Endothelial cell (in vitro differentiated cells): ENCODE data around the gene C4BPA. TPM values are rescaled to one million over a fixed set of nuclear protein-coding genes. Genes with fewer than 3 reads are reported as not detected.

Experiments used
- DNase-seq: peaks from one replicate; pipeline ENCODE4 v3.0.0; 2021; ENCODE audit warnings: low spot score
- H3K27ac Mint-ChIP-seq: one replicate; pipeline ENCODE4 v1.8.0; 2021; ENCODE audit warnings: mixed read lengths, inconsistent platforms; ENCODE audit not compliant: unreplicated experiment
- H3K27me3 Mint-ChIP-seq: one replicate; pipeline ENCODE4 v1.8.0; 2021; ENCODE audit warnings: mild to moderate bottlenecking, moderate library complexity, mixed read lengths, inconsistent platforms; ENCODE audit not compliant: unreplicated experiment
- H3K36me3 Mint-ChIP-seq: one replicate; pipeline ENCODE4 v1.8.0; 2021; ENCODE audit warnings: mild to moderate bottlenecking, low read depth, mixed read lengths, inconsistent platforms; ENCODE audit not compliant: unreplicated experiment
- H3K4me1 Mint-ChIP-seq: one replicate; pipeline ENCODE4 v1.8.0; 2021; ENCODE audit warnings: mild to moderate bottlenecking, mixed read lengths, inconsistent platforms; ENCODE audit not compliant: unreplicated experiment
- H3K4me3 Mint-ChIP-seq: one replicate; pipeline ENCODE4 v1.8.0; 2021; ENCODE audit warnings: mild to moderate bottlenecking, mixed read lengths, inconsistent platforms; ENCODE audit not compliant: unreplicated experiment
- H3K9me3 Mint-ChIP-seq: one replicate; pipeline ENCODE4 v1.8.0; 2021; ENCODE audit warnings: mixed read lengths, inconsistent platforms; ENCODE audit not compliant: unreplicated experiment
- total RNA-seq: library from RNA; stranded (reverse); fragmentation: NEBNext Ultra II Directional; extraction: Animal tissue kit (Norgen Biotek cat#: 25700); gene quantifications from one replicate; pipeline ENCODE4 v1.2.1, GENCODE V29; 2021; ENCODE audit not compliant: unreplicated experiment
- TF ChIP-seq, protein P1 (sequence below): fragments of 200-600 bp; sonication (generic); IDR thresholded peaks from one replicate; pipeline ENCODE4 v1.5.0; 2021; ENCODE audit warnings: antibody characterized with exemption; ENCODE audit not compliant: unreplicated experiment

The C4BPA gene
- total RNA-seq, 1 donor from 2014 or later: not detected

- TF ChIP-seq, protein P1, sequence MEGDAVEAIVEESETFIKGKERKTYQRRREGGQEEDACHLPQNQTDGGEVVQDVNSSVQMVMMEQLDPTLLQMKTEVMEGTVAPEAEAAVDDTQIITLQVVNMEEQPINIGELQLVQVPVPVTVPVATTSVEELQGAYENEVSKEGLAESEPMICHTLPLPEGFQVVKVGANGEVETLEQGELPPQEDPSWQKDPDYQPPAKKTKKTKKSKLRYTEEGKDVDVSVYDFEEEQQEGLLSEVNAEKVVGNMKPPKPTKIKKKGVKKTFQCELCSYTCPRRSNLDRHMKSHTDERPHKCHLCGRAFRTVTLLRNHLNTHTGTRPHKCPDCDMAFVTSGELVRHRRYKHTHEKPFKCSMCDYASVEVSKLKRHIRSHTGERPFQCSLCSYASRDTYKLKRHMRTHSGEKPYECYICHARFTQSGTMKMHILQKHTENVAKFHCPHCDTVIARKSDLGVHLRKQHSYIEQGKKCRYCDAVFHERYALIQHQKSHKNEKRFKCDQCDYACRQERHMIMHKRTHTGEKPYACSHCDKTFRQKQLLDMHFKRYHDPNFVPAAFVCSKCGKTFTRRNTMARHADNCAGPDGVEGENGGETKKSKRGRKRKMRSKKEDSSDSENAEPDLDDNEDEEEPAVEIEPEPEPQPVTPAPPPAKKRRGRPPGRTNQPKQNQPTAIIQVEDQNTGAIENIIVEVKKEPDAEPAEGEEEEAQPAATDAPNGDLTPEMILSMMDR: no peak
- Mint-ChIP-seq H3K4me1 (no peaks in the 10 kb centered on the region), H3K27ac (no peak overlapping the region), H3K4me3 (no peak overlapping the region), H3K27me3 (no peaks in the 10 kb centered on the region), H3K9me3 (no peaks in the 10 kb centered on the region), H3K36me3 (peaks cover 5% of the 10 kb centered on the region)
- DNase-seq: no peak
Measured at GRCh38 chr1:207124389-207124788, 20.4 kb downstream of the C4BPA start.

GRCh38 chr1:207128336-207128921 is 24.4 kb downstream of the C4BPA start:
- no peak for DNase-seq
- H3K27me3 Mint-ChIP-seq: no peaks in the 10 kb centered on the region
- H3K4me3 Mint-ChIP-seq: no peak overlapping the region
- H3K36me3 Mint-ChIP-seq: peaks cover 5% of the 10 kb centered on the region
- H3K4me1 Mint-ChIP-seq: no peaks in the 10 kb centered on the region
- TF ChIP-seq, protein P1: no peak
- H3K27ac Mint-ChIP-seq: no peak overlapping the region
- no peaks in the 10 kb centered on the region for H3K9me3 Mint-ChIP-seq

DNA sequence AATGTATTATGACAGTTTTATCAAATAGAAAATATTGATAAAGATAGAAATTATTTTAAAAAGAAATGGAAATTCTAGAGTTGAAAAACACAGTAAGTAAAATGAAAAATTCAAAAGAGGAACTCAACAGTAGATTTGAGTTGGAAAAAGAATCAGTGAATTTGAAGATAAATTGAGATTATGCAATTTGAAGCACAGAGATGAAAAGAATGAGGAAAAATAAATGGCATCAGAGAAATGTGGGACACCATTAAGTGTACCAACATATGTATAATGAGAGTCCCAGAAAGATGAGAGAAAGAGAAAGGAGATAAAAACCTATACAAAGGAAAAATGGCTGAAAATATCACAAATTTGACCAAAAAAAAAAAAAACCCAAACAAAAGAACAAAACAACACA is 25.0 kb downstream of the C4BPA start:
- H3K27ac Mint-ChIP-seq: no peak overlapping the region
- TF ChIP-seq, protein P1: no peak

GRCh38 chr1:207130252-207131036 is 26.4 kb downstream of the C4BPA start:
- DNase-seq: no peak
- H3K27me3 Mint-ChIP-seq: no peaks in the 10 kb centered on the region
- H3K4me3 Mint-ChIP-seq: no peak overlapping the region
- H3K4me1 Mint-ChIP-seq: no peaks in the 10 kb centered on the region
- TF ChIP-seq, protein P1: no peak
- H3K27ac Mint-ChIP-seq: no peak overlapping the region
- H3K9me3 Mint-ChIP-seq: no peaks in the 10 kb centered on the region
- peaks cover 5% of the 10 kb centered on the region for H3K36me3 Mint-ChIP-seq

More for the DNA sequence above, 25.0 kb downstream of the C4BPA start:
- H3K27me3 Mint-ChIP-seq: no peaks in the 10 kb centered on the region
- no peak overlapping the region for H3K4me3 Mint-ChIP-seq
- no peaks in the 10 kb centered on the region for H3K9me3 Mint-ChIP-seq
- no peaks in the 10 kb centered on the region for H3K4me1 Mint-ChIP-seq
- DNase-seq: no peak
- H3K36me3 Mint-ChIP-seq: peaks cover 5% of the 10 kb centered on the region

DNA sequence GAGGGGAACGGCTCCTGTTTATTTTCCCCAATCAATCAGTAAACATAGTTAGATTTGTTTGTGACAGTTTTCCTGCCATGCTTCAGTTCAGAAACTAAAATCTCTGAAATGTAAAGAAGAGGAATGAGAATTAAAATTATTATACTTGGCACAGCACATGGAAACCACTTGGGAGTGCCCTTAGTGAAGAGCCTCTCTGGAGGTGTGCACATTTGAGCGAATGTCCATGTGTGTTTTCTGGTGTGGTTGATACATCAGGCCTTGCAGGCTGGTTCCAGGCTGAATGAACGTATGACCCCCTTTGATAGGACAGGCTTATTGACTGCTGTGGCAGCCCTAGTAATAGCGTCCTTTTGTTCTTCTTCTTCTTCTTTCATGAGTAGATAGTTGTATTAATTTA is 27.1 kb downstream of the C4BPA start:
- Mint-ChIP-seq H3K4me1 (no peaks in the 10 kb centered on the region), H3K27ac (no peak overlapping the region), H3K4me3 (no peak overlapping the region), H3K27me3 (no peaks in the 10 kb centered on the region), H3K36me3 (peaks cover 5% of the 10 kb centered on the region), H3K9me3 (no peaks in the 10 kb centered on the region)
- TF ChIP-seq, protein P1: no peak
- no peak for DNase-seq
